Measurements from ENCODE around the gene MPST.

MPST gene

DNA sequence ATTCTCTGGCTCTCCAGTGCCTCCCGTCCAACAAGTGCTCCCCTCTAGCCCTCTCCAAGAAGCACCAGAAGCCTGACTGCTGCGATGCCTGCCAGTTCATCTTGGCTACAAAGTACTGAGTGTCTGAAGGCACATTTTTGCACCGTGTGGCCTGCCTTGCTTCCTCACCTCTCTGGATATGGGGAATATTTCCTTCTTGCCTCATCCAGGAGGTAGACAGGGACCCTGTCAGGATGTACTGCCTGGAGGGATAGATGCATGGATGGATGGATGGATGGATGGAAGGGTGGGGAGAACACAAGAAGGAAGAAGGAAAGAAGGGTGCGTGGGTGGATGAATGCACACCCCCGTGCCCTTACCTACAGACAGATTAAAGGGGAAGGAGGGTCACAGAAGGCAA is 59.6 kb downstream of the MPST start:
- DNase-seq (ENCODE audit: low spot score): no peak

Data from CD4-positive, alpha-beta T cell treated with Interleukin-2 at 100 ng/mL for 4 hours (primary cell).